Stimulated activated CD8-positive, alpha-beta memory T cell treated with anti-CD3 and anti-CD28 coated beads, Interleukin-7, amount 100 ng/mL, for 1 hour (primary cell): Measurements from ENCODE around the gene RNF182.
"Not testable (repeated sequence)": the region's sequence is repeated elsewhere in the genome, so short reads cannot be mapped to it uniquely, and the experiment has no call there.

Experiments
- DNase-seq, 2 donors: peaks; one replicate each; pipeline ENCODE4 v3.0.0-alpha.2; 2020; ENCODE audit warnings: low read depth in 2 of 2

Gene RNF182

DNA sequence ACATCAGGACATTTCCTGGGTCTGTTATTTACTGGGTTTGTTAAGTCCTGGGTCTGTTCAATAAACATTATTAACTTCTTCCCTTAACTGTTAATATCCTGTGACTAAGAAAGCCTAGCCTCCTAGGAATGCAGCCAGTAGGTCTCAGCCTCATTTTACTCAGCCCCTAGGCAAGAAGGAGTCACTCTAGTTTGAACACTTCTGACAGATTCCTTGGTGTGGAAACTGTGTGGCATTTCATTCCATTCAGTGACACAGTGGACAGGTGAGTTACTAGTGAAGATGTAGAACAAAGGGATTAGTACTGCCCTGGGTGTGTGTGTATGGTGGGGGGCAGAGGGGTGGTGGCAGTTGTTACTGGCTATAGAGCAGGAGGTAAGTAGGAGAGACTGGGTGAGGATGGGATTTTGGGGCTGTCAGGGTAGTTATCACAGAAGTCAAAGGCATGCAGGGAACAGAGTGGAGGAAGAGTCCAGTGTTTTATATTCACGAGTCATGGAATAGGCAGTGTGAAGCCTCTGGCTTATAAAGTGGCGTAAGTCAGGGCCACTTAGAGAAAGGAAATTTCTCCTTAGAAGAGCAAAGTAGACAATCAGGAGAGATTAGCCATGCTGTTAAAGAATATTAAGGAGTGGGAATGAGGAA is 28.4 kb downstream of the RNF182 start:
- no peak for DNase-seq

DNA sequence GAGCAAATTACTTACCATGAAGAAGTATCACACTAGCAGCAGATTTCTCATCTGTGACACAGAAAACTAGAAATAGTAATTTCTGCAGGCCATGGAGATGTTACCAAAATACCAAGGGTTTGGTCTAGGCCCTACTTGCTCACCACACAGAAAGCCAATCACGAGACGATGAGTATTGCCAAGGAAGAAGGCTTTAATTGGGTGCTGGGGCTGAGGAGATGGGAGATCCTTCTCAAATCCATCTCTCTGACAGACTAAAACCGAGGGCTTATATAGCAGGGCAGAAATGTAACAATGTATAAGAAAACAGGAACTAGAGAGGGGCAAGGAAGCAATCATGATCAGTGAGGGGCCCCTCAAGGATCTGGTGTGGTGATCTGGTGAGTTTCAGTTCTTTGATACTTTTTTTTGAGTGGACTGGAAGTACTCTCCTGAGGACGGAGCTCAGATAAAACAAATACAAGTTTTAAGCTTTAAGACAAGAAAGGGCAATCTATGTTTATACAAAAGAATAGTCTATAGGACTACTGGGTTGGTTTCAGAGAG is 40.9 kb downstream of the RNF182 start:
- DNase-seq, result no peak

DNA sequence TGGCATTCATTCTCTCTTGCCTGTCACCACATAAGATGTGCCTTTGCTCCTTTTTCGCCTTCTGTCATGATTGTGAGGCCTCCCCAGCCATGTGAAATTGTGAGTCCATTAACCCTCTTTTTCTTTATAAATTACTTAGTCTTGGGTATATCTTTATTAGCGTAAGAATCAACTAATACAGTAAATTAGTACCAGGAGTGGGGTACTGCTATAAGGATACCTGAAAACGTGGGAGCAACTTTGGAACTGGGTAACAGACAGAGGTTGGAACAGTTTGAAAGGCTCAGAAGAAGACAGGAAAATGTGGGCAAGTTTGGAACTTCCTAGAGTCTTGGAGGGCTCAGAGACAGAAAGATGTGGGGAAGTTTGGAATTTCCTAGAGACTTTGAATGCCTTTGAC is 46.6 kb downstream of the RNF182 start:
- no peak for DNase-seq

DNA sequence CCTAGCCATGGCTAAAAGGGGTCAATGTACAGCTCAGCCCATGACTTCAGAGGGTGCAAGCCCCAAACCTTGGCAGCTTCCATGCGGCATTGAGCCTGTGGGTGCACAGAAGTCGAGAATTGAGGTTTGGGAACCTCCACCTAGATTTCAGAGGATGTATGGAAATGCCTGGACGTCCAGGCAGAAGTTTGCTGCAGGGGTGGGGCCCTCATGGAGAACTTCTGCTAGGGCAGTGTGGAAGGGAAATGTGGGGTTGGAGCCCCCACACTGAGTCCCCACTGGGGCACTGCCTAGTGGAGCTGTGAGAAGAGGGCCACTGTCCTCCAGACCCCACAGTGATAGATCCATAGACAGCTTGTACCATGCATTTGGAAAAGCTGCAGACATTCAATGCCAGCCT is 47.9 kb downstream of the RNF182 start:
- DNase-seq, result not testable (repeated sequence)

DNA sequence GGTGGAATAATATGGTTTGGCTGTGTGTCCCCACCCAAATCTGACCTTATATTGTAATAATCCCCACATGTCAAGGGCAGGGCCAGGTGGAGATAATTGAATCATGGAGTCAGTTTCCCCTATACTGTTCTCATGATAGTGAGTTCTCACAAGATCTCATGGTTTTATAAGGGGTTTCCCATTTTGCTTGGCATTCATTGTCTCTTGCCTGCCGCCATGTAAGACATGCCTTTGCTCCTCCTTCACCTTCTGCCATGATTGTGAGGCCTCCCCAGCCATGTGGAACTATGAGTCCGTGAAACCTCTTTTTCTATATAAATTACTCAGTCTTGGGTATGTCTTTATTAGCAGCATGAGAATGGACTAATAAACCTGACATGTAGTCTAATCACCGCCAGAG is 48.7 kb downstream of the RNF182 start:
- not testable (repeated sequence) for DNase-seq

DNA sequence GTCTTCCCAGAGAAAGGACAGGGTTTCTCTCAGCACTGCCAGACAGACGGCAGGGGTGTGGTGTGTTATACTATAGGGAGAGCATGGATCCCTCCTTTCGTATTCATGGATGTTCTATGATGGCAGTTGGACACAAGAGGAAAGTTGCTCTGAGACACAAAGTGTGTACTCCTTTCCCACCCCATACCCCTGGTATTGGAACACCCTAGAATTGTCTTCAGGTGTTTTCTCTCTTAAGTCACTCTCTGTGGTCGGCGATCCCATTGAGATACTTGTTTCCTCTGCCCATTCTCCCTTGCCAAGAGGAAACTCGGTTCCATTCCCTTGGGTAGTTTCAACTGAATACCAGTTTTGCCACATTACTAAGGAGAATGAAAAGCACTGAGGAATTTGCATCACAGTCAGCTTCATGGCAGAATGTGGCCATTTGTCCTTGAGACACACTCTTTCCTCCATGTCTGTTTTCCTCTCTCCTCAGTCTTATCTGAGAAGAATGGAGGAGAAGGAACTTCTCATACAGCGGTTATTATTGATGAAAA is 53.4 kb downstream of the RNF182 start:
- DNase-seq, result no peak

GRCh38 chr6:13978787-13979186 is 54.0 kb downstream of the RNF182 start:
- no peak for DNase-seq

GRCh38 chr6:13979284-13980171 is 54.8 kb downstream of the RNF182 start:
- DNase-seq, result no peak

DNA sequence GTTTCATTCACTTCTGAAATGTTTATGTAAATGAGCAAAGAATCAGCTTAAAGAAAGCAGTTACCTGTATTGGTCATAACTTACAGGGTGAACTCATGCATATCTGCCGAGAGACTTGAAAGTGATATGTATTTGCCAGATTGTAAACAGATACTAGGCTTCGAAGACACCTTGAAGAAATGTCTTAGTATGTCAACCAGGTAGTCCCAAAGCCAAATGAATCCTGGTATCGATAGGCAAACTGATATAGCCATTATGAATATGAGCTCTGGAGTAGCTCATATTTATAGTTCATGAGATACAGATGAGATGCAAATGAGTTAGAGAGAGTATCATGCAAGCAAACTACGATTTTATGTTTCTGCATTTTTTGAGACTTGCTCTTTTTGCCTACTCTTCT is 55.8 kb downstream of the RNF182 start:
- no peak for DNase-seq

GRCh38 chr6:13985663-13986325 is 61.0 kb downstream of the RNF182 start:
- no peak for DNase-seq

- DNase-seq, result no peak
Observed at GRCh38 chr6:13986700-13987399, 62.1 kb downstream of the RNF182 start.

DNA sequence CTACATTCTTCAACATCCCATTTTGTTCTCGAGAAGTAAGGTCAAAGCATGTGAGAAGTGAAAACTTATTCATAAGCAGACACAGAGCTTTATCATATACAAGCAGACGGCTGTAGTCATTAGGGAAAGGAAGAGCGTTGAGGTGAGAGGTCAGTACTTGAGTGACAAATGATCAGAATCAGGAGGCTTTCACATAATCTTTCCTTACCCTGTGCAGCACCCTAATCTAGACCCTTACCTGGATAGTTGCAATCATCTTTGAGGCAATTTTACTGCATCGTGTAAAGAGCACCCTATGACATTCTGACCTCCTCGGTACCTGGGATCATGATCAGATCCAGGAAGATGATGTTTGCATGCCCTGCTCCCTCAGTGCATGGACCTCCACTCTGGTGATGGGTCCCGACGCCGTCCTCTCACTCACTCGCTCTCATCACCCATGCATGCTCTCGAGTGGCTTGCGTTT is 62.7 kb downstream of the RNF182 start:
- DNase-seq, result no peak

- no peak for DNase-seq
Observed at GRCh38 chr6:13988049-13988738, 63.4 kb downstream of the RNF182 start.

DNA sequence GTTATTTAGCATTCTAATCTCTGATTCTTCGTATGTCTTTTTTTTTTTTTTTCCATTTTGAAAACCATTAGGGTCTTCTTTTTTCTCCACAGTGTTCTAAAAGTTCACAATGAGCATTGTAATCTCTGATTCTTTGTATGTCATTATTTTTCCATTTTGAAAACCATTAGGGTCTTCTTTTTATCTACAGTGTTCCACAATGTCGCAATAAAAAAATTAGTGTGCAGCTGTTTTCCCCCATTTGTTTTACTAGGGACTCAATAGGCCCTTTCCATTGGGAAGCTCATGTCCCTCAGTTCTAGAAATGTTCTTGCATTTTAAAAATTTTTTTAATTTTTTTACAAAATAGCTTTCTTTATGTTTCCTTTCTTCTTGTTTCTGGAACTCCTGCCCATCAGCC is 64.2 kb downstream of the RNF182 start:
- no peak for DNase-seq

DNA sequence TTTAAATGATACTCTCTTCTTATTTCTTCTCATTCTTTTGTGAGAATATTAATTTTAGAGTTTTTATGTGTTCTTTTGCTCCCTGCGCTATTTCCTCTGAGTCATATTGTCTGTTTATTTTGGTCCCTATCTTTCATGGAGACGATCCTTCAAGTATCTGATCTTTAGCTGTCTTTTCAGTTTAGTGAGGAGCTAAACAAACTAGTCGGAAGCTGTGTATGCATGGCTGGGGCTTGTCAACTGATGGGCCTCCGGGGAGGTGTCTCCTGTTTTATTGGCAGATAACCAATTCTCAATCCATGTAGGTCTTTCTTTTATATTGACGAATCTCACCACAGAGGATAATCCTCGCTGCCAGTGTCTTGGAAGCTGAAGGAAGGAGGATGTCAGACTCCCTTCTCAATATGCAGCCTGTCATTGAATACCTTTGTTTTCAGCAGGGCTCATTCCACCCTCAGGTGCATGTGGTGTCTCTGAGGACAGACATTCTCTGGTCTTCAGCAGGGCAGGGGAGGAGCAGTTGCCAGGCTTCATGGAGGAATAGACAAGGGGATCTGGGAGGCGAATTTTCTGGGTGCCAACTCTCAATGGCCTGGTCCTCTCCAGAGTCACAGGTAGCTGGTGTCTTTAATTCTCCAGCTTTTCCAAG is 64.9 kb downstream of the RNF182 start:
- no peak for DNase-seq

GRCh38 chr6:13990796-13991195 is 66.0 kb downstream of the RNF182 start:
- no peak for DNase-seq

DNA sequence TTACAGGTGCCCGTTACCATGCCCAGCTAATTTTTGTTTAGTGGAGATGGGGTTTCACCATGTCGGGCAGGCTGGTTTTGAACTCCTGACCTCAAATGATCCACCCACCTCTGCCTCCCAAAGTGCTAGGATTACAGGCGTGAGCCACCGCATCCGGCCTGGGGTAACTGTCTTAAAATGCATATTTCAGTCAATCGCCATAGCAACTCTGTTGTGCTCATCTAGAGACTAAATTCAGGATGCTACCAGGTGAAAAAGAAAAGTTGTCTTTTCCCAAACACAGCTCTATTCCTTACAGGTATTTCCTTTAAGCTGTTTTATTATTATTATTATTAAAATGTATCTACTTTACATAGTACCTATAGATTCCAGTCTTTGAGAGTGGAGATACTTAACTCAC is 66.6 kb downstream of the RNF182 start:
- no peak for DNase-seq

- no peak for DNase-seq
Observed at GRCh38 chr6:13992417-13993055, 67.8 kb downstream of the RNF182 start.

DNA sequence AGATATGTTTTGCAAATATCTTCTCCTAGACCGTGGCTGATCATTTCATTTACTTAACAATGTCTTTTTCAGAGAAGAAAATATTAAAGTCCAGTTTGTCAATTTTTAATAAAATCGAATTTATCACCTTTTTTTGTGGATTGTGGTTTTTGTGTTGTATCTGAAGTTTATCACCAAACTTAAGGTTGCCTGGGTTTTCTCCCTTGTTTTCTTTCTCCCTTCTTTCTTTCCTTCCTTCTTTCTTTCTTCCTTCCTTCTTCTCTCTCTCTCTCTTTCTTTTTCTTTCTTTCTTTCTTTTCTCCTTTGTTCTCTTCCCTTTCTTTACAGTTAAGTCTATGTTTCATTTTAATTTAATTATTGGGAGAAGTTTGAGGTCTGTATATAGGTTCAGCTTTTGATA is 68.7 kb downstream of the RNF182 start:
- DNase-seq, result no peak

DNA sequence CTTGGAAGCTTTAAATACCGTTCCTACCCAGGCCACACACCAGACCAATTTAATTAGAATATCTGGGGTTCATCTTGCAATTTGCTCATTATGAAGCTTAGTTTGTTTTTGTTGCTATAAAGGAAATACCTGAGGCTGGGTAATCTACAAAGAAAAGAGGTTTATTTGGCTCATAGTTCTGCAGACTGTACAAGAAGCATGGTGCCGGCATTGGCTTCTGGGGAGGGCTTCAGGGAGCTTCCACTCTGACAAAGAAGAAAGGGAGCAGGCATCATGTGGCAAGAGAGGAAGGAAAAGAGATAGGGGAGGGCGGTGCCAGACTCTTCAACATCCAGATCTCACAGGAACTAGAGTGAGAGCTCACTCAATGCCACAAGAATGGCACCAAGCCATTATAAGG is 73.6 kb downstream of the RNF182 start:
- no peak for DNase-seq
